ENCODE data around the gene ASTE1.

DNA sequence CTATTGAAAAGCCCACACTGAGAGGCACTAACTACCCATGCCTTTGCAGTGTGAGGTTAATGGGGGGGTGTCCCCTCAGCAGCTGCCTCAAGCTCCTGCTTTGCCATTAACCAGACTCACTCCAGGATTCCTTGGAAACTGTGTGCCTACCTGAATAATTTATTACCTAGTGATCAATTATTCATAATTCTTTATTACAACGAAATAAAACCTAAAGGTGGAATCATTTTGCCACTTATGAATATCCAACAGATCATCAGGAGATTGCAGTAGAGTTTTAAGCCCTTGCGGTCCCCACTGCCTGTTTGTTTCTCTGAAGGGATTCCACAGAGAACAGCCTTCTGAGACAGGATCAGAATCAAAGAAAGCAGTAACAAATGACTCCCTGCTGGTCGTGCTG, 23.4 kb upstream of the ASTE1 start:
- TF ChIP-seq, protein P1, sequence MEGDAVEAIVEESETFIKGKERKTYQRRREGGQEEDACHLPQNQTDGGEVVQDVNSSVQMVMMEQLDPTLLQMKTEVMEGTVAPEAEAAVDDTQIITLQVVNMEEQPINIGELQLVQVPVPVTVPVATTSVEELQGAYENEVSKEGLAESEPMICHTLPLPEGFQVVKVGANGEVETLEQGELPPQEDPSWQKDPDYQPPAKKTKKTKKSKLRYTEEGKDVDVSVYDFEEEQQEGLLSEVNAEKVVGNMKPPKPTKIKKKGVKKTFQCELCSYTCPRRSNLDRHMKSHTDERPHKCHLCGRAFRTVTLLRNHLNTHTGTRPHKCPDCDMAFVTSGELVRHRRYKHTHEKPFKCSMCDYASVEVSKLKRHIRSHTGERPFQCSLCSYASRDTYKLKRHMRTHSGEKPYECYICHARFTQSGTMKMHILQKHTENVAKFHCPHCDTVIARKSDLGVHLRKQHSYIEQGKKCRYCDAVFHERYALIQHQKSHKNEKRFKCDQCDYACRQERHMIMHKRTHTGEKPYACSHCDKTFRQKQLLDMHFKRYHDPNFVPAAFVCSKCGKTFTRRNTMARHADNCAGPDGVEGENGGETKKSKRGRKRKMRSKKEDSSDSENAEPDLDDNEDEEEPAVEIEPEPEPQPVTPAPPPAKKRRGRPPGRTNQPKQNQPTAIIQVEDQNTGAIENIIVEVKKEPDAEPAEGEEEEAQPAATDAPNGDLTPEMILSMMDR (IDR thresholded peaks at IDR 0.05; ENCODE audit: poor library complexity, severe bottlenecking), result no peak
- TF ChIP-seq EP300 (conservative IDR thresholded peaks at IDR 0.05; ENCODE audit: poor library complexity, severe bottlenecking) (no peak), TAF1 (IDR thresholded peaks at IDR 0.05; ENCODE audit: low read depth) (no peak)
- TF ChIP-seq, protein P2, sequence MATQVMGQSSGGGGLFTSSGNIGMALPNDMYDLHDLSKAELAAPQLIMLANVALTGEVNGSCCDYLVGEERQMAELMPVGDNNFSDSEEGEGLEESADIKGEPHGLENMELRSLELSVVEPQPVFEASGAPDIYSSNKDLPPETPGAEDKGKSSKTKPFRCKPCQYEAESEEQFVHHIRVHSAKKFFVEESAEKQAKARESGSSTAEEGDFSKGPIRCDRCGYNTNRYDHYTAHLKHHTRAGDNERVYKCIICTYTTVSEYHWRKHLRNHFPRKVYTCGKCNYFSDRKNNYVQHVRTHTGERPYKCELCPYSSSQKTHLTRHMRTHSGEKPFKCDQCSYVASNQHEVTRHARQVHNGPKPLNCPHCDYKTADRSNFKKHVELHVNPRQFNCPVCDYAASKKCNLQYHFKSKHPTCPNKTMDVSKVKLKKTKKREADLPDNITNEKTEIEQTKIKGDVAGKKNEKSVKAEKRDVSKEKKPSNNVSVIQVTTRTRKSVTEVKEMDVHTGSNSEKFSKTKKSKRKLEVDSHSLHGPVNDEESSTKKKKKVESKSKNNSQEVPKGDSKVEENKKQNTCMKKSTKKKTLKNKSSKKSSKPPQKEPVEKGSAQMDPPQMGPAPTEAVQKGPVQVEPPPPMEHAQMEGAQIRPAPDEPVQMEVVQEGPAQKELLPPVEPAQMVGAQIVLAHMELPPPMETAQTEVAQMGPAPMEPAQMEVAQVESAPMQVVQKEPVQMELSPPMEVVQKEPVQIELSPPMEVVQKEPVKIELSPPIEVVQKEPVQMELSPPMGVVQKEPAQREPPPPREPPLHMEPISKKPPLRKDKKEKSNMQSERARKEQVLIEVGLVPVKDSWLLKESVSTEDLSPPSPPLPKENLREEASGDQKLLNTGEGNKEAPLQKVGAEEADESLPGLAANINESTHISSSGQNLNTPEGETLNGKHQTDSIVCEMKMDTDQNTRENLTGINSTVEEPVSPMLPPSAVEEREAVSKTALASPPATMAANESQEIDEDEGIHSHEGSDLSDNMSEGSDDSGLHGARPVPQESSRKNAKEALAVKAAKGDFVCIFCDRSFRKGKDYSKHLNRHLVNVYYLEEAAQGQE (IDR thresholded peaks at IDR 0.05; ENCODE audit: borderline replicate concordance), result no peak

Measured in neural cell (in vitro differentiated cells).